Activated CD8-positive, alpha-beta memory T cell treated with anti-CD3 and anti-CD28 coated beads, Interleukin-2, amount 10 ng/mL, durations not matched to agents 7 days and 5 days (primary cell): ENCODE data around the gene GPR141. TPM values are rescaled to one million over a fixed set of nuclear protein-coding genes. Genes with fewer than 3 reads are reported as not detected.

Experiments used
- ATAC-seq: fragments of 150-1000 bp; cut with Tn5 transposase; one replicate; pipeline ENCODE4 v1.10.0; 2021; ENCODE audit warnings: moderate library complexity
- CTCF ChIA-PET: fragments of 350-600 bp; sonication (Branson Sonifier 250); formaldehyde crosslinking; loops from one replicate; lab custom pipeline; 2021; ENCODE audit warnings: antibody characterized with exemption; lab: Charles Lee
- DNase-seq: peaks from one replicate; pipeline ENCODE4 v3.0.0-alpha.2; 2020
- H3K27ac Mint-ChIP-seq: one replicate; pipeline ENCODE4 v1.8.0; 2021; ENCODE audit warnings: mild to moderate bottlenecking, mixed read lengths
- H3K27me3 Mint-ChIP-seq: one replicate; pipeline ENCODE4 v1.8.0; 2021; ENCODE audit warnings: mixed read lengths
- H3K36me3 Mint-ChIP-seq: one replicate; pipeline ENCODE4 v1.8.0; 2021; ENCODE audit warnings: mild to moderate bottlenecking, mixed read lengths
- H3K4me1 Mint-ChIP-seq: one replicate; pipeline ENCODE4 v1.8.0; 2021; ENCODE audit warnings: mixed read lengths
- H3K4me3 Mint-ChIP-seq: one replicate; pipeline ENCODE4 v1.8.0; 2021; ENCODE audit warnings: mild to moderate bottlenecking, moderate library complexity, mixed read lengths
- H3K9me3 Mint-ChIP-seq: one replicate; pipeline ENCODE4 v1.8.0; 2022; ENCODE audit warnings: low read depth, mixed read lengths
- total RNA-seq, 2 experiments: library from RNA; stranded (reverse); gene quantifications; one replicate each; pipeline ENCODE4 v1.2.3, GENCODE V29; 2021

GPR141 gene
- total RNA-seq, 2 experiments from 2014 or later = 0.30 TPM; not detected in 1

- peaks cover 27% of the 10 kb centered on the region for H3K27me3 Mint-ChIP-seq
- ATAC-seq (no peak), DNase-seq (no peak)
- H3K4me3 Mint-ChIP-seq = no peak overlapping the region
- CTCF ChIA-PET = interaction anchor here (0.6 kb wide), 1 partner anchor 62 kb away, joined by 3 read pairs; no protein-coding TSS in a partner anchor
- no peaks in the 10 kb centered on the region for H3K4me1 Mint-ChIP-seq
- no peak overlapping the region for H3K27ac Mint-ChIP-seq
- H3K36me3 Mint-ChIP-seq = no peaks in the 10 kb centered on the region
- H3K9me3 Mint-ChIP-seq = no peaks in the 10 kb centered on the region
Measured at GRCh38 chr7:37669818-37670217, 13.7 kb upstream of the GPR141 start.

- CTCF ChIA-PET = no interaction called here
Measured at GRCh38 chr7:37670436-37670835, 13.1 kb upstream of the GPR141 start.

DNA sequence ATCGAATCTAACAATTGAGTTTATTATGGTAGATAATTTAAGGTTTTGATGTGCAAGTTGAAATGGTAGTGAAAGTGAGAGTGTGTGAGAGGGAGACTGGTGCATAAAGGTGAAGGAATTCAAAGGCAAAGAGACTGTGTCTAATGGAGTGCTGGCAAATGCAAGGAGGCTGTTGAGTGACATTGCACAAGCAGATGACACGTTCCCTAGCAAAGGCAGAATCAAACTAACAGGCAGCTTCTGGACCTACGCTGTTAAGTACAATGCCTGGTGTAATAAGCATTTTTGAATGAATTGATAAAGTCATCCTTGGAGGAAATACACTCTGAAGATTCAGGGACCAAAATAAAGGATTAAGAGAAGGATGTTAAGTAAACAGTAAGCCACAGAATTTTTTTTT is 11.7 kb upstream of the GPR141 start:
- Mint-ChIP-seq H3K36me3 (no peaks in the 10 kb centered on the region), H3K4me3 (no peak overlapping the region), H3K9me3 (no peaks in the 10 kb centered on the region), H3K4me1 (no peaks in the 10 kb centered on the region), H3K27me3 (peaks cover 29% of the 10 kb centered on the region), H3K27ac (no peak overlapping the region)
- DNase-seq (no peak), ATAC-seq (no peak)
- CTCF ChIA-PET = no interaction called here

More at GRCh38 chr7:37670436-37670835, 13.1 kb upstream of the GPR141 start:
- ATAC-seq = no peak
- Mint-ChIP-seq H3K9me3 (no peaks in the 10 kb centered on the region), H3K36me3 (no peaks in the 10 kb centered on the region), H3K27me3 (peaks cover 32% of the 10 kb centered on the region), H3K27ac (no peak overlapping the region), H3K4me3 (no peak overlapping the region), H3K4me1 (no peaks in the 10 kb centered on the region)
- no peak for DNase-seq

GRCh38 chr7:37672926-37673325 is 10.6 kb upstream of the GPR141 start:
- H3K27me3 Mint-ChIP-seq = peaks cover 34% of the 10 kb centered on the region
- CTCF ChIA-PET = no interaction called here
- H3K36me3 Mint-ChIP-seq = no peaks in the 10 kb centered on the region
- no peak overlapping the region for H3K4me3 Mint-ChIP-seq
- no peak overlapping the region for H3K27ac Mint-ChIP-seq
- ATAC-seq (no peak), DNase-seq (no peak)
- H3K9me3 Mint-ChIP-seq = no peaks in the 10 kb centered on the region
- no peaks in the 10 kb centered on the region for H3K4me1 Mint-ChIP-seq

- Mint-ChIP-seq H3K4me1 (no peaks in the 10 kb centered on the region), H3K27me3 (peaks cover 31% of the 10 kb centered on the region), H3K4me3 (no peak overlapping the region), H3K36me3 (no peaks in the 10 kb centered on the region), H3K27ac (no peak overlapping the region), H3K9me3 (no peaks in the 10 kb centered on the region)
- ATAC-seq (no peak), DNase-seq (no peak)
- CTCF ChIA-PET = no interaction called here
Measured at GRCh38 chr7:37673523-37673922, 10.0 kb upstream of the GPR141 start.

DNA sequence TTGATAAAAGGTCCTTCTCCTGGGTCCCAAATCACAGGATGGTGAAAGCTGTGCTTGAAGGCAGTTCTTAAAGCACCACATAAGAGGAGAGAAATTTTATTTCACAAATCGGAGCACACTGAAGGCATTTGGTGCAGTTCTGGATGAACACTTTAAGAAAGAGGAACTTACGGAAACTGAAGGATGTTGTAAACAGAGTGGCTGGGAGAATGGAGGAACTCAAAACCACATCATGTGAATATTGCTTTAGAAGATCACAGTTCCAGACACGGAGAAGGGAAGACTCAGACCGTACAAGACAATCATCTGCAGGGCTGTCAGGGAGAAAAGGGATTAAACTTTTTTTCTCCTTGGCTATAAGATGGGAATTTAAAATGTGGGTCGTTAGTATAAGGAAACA is 9.0 kb upstream of the GPR141 start:
- H3K36me3 Mint-ChIP-seq = no peaks in the 10 kb centered on the region
- H3K4me1 Mint-ChIP-seq = no peaks in the 10 kb centered on the region
- ATAC-seq (no peak), DNase-seq (no peak)
- no peaks in the 10 kb centered on the region for H3K9me3 Mint-ChIP-seq
- CTCF ChIA-PET = no interaction called here
- peaks cover 34% of the 10 kb centered on the region for H3K27me3 Mint-ChIP-seq
- no peak overlapping the region for H3K4me3 Mint-ChIP-seq
- H3K27ac Mint-ChIP-seq = no peak overlapping the region

DNA sequence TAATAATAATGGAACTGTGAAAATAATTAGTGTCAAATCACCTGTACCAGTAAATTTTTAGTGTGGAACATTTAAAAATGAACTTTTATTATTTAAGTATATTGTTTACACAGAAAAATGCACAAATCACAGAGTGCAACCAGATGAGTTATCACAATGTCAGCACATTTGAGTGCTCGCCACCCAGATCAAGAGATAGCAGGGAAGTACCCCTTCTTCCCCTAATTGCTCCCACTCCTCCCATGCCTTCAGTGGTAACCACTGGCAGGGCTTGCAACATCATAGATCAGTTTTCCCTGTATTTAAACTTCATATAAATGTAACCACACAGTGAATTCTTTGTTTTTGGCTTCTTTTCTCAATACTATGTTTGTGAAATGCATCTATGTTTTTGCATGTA is 7.8 kb upstream of the GPR141 start:
- Mint-ChIP-seq H3K9me3 (no peaks in the 10 kb centered on the region), H3K36me3 (no peaks in the 10 kb centered on the region), H3K4me3 (no peak overlapping the region), H3K27me3 (peaks cover 42% of the 10 kb centered on the region), H3K27ac (no peak overlapping the region), H3K4me1 (no peaks in the 10 kb centered on the region)
- DNase-seq (no peak), ATAC-seq (no peak)
- CTCF ChIA-PET = no interaction called here

DNA sequence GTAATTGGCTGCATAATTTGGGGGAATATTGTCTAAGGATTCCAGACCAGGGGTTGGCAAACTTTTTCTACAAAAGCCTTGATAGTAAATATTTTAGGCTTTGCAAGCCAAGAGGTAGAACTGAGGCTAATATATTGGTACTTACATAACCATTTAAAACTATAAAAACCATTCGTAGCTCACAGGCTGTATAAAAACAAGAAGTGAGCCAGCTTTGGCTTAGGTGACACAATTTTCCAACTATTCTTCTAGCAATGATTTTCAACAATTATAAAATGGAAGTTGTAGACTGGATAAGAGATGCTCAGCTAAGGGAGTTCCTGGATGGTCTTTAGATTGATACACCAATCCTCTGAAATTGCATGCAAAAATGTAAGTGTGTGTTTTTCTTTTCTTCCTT is 1.4 kb downstream of the GPR141 start:
- Mint-ChIP-seq H3K36me3 (no peaks in the 10 kb centered on the region), H3K4me3 (no peak overlapping the region), H3K4me1 (peaks cover 9% of the 10 kb centered on the region), H3K27ac (no peak overlapping the region), H3K27me3 (peaks cover 6% of the 10 kb centered on the region), H3K9me3 (no peaks in the 10 kb centered on the region)
- CTCF ChIA-PET = no interaction called here
- DNase-seq (no peak), ATAC-seq (no peak)

GRCh38 chr7:37686556-37687345 is 3.2 kb downstream of the GPR141 start:
- no peak for ATAC-seq
- peaks cover 9% of the 10 kb centered on the region for H3K4me1 Mint-ChIP-seq
- no peak for DNase-seq
- H3K9me3 Mint-ChIP-seq = no peaks in the 10 kb centered on the region
- H3K36me3 Mint-ChIP-seq = no peaks in the 10 kb centered on the region
- H3K27ac Mint-ChIP-seq = no peak overlapping the region
- CTCF ChIA-PET = no interaction called here
- no peak overlapping the region for H3K4me3 Mint-ChIP-seq
- H3K27me3 Mint-ChIP-seq = peaks cover 2% of the 10 kb centered on the region

- no peak overlapping the region for H3K4me3 Mint-ChIP-seq
- no peaks in the 10 kb centered on the region for H3K4me1 Mint-ChIP-seq
- DNase-seq = no peak
- no peaks in the 10 kb centered on the region for H3K9me3 Mint-ChIP-seq
- peaks cover 2% of the 10 kb centered on the region for H3K27me3 Mint-ChIP-seq
- CTCF ChIA-PET = no interaction called here
- no peaks in the 10 kb centered on the region for H3K36me3 Mint-ChIP-seq
- no peak for ATAC-seq
- no peak overlapping the region for H3K27ac Mint-ChIP-seq
Measured at GRCh38 chr7:37690206-37690605, 6.6 kb downstream of the GPR141 start.

DNA sequence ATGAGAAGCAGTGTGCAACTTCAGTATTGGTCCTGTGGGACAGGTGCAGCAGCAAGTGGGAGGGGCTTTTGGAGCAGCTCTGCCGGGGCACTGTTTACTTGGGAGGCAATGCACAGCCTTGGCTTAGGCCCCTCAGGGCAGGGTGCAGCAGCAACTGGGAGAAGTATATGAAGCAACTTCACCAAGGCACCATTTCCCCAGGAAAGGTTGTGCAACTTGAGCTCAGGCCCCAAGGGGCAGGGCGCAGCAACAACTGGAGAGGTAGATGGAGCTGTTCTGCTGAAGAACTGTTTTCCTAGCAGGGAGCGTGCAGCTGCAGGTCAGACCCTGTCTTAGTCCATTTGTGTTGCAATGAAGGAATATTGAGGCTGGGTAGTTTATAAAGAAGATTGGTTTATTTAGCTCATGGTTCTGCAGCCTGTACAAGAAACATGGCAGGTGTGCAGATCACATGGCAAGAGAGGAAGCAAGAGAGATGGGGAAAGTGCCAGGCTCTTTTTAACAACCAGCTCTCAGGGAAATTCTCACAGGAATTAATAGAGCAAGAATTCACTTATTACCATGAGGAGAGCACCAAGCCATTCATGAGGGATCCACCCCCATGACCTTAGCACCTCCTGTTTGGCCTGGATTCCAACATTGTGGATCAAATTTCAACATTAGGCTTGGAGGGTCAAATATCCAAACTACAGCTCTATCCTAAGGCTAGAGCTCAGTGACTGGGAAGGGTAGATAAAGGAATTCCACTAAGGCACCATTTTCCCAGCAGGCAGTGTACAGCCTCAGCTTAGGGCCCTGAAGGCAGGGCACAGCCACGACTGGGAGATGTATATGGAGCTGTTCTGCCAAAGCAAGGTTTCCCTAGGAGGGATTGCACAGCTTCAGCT is 10.9 kb downstream of the GPR141 start:
- Mint-ChIP-seq H3K9me3 (no peaks in the 10 kb centered on the region), H3K4me1 (no peaks in the 10 kb centered on the region), H3K27ac (no peak overlapping the region), H3K36me3 (no peaks in the 10 kb centered on the region), H3K27me3 (peaks cover 2% of the 10 kb centered on the region), H3K4me3 (no peak overlapping the region)
- DNase-seq (no peak), ATAC-seq (no peak)
- CTCF ChIA-PET = interaction anchor here (0.8 kb wide), 1 partner anchor 9 kb away, joined by 3 read pairs; no protein-coding TSS in a partner anchor

DNA sequence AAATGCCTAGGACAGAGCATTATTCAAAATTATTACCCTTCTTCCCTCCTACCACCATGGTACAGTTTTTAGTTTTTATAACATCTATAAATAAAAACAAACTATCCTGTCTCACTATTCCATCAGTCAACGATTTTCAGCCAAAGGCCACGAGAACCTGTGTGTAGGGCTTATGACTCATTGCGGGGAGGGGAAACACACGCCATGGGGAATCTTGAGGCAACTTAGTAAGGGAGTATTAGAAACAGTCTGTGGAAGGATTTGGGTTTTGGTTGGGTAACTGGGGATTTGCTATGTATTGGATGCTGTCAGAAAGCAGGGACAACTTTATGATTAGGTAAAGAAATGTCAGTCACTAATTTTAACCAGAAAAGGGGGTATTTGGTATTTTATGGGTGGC is 14.7 kb downstream of the GPR141 start:
- DNase-seq (no peak), ATAC-seq (no peak)
- no peaks in the 10 kb centered on the region for H3K9me3 Mint-ChIP-seq
- no peaks in the 10 kb centered on the region for H3K36me3 Mint-ChIP-seq
- CTCF ChIA-PET = no interaction called here
- no peak overlapping the region for H3K27ac Mint-ChIP-seq
- H3K4me3 Mint-ChIP-seq = no peak overlapping the region
- no peaks in the 10 kb centered on the region for H3K4me1 Mint-ChIP-seq
- peaks cover 7% of the 10 kb centered on the region for H3K27me3 Mint-ChIP-seq

- H3K4me1 Mint-ChIP-seq = no peaks in the 10 kb centered on the region
- H3K9me3 Mint-ChIP-seq = no peaks in the 10 kb centered on the region
- no peak overlapping the region for H3K4me3 Mint-ChIP-seq
- DNase-seq (no peak), ATAC-seq (no peak)
- H3K36me3 Mint-ChIP-seq = no peaks in the 10 kb centered on the region
- no peak overlapping the region for H3K27ac Mint-ChIP-seq
- H3K27me3 Mint-ChIP-seq = peaks cover 10% of the 10 kb centered on the region
- CTCF ChIA-PET = no interaction called here
Measured at GRCh38 chr7:37698782-37699181, 15.2 kb downstream of the GPR141 start.

- CTCF ChIA-PET = no interaction called here
- H3K27ac Mint-ChIP-seq = no peak overlapping the region
- H3K4me3 Mint-ChIP-seq = no peak overlapping the region
- ATAC-seq (no peak), DNase-seq (no peak)
- H3K36me3 Mint-ChIP-seq = no peaks in the 10 kb centered on the region
- no peaks in the 10 kb centered on the region for H3K9me3 Mint-ChIP-seq
- H3K27me3 Mint-ChIP-seq = peaks cover 11% of the 10 kb centered on the region
- H3K4me1 Mint-ChIP-seq = no peaks in the 10 kb centered on the region
Measured at GRCh38 chr7:37701769-37702168, 18.2 kb downstream of the GPR141 start.
